Neural cell (in vitro differentiated cells): Measurements from ENCODE around the gene NCKAP5. TPM values are rescaled to one million over a fixed set of nuclear protein-coding genes. Genes with fewer than 3 reads are reported as not detected.

ENCODE experiments used
- H2AFZ ChIP-seq: fragments of 200-600, 300-800 bp; sonication (generic), shearing (Covaris generic); 2 replicates; pipeline ENCODE4 v1.6.0; 2014; ENCODE audit warnings: low read depth, mild to moderate bottlenecking, antibody characterized with exemption, low read length, moderate library complexity
- H3F3A ChIP-seq: fragments of 200-600 bp; shearing (Covaris generic); 2 replicates; pipeline ENCODE4 v1.6.1; 2016; ENCODE audit warnings: mild to moderate bottlenecking, moderate library complexity, mixed read lengths, antibody characterized with exemption, low read length; ENCODE audit not compliant: insufficient read depth, poor library complexity, severe bottlenecking
- H3K27ac ChIP-seq: fragments of 200-600, 300-800 bp; sonication (generic), shearing (Covaris generic); 2 replicates; pipeline ENCODE4 v1.5.1; 2014; ENCODE audit warnings: mild to moderate bottlenecking, low read length, moderate library complexity
- H3K27me3 ChIP-seq: fragments of 300-800, 200-600 bp; sonication (generic), shearing (Covaris generic); 2 replicates; pipeline ENCODE4 v1.6.0; 2014; ENCODE audit warnings: mild to moderate bottlenecking, low read depth, low read length, moderate library complexity; ENCODE audit not compliant: insufficient read depth
- H3K36me3 ChIP-seq: fragments of 300-800, 200-600 bp; sonication (generic), shearing (Covaris generic); 2 replicates; pipeline ENCODE4 v1.5.1; 2014; ENCODE audit warnings: mild to moderate bottlenecking, antibody characterized with exemption, low read length, moderate library complexity; ENCODE audit not compliant: insufficient read depth
- H3K4me2 ChIP-seq: fragments of 300-800, 200-600 bp; sonication (generic), shearing (Covaris generic); 2 replicates; pipeline ENCODE4 v1.6.0; 2014; ENCODE audit warnings: mild to moderate bottlenecking, low read length
- H3K4me3 ChIP-seq: fragments of 300-800, 200-600 bp; sonication (generic), shearing (Covaris generic); 2 replicates; pipeline ENCODE4 v1.5.1; 2014; ENCODE audit warnings: mild to moderate bottlenecking, low read length, moderate library complexity
- H3K79me2 ChIP-seq: fragments of 200-600 bp; shearing (Covaris generic); replicated peaks from 2 replicates; pipeline ENCODE4 v1.6.0; 2014; ENCODE audit warnings: mild to moderate bottlenecking, low read length, moderate library complexity; ENCODE audit not compliant: insufficient read depth
- H3K9ac ChIP-seq: fragments of 300-800, 200-600 bp; sonication (generic), shearing (Covaris generic); 2 replicates; pipeline ENCODE4 v1.6.1; 2016; ENCODE audit warnings: mild to moderate bottlenecking, low read length, mixed read lengths
- H3K9me2 ChIP-seq: fragments of 200-600 bp; shearing (Covaris generic); 2 replicates; pipeline ENCODE4 v1.6.1; 2016; ENCODE audit warnings: mild to moderate bottlenecking, low read length, mixed read lengths; ENCODE audit not compliant: insufficient read depth
- H3K9me3 ChIP-seq: fragments of 200-600, 300-800 bp; sonication (generic), shearing (Covaris generic); 2 replicates; pipeline ENCODE4 v1.6.1; 2016; ENCODE audit warnings: mild to moderate bottlenecking, mixed run types, low read length, moderate library complexity, mixed read lengths
- H4K20me1 ChIP-seq: fragments of 200-600 bp; shearing (Covaris generic); 2 replicates; pipeline ENCODE4 v1.6.1; 2016; ENCODE audit warnings: mild to moderate bottlenecking, mixed run types; ENCODE audit not compliant: insufficient read depth
- EP300 ChIP-seq: fragments of 450-650 bp; conservative IDR thresholded peaks from 2 replicates; pipeline ENCODE4 v1.6.1; 2014; ENCODE audit warnings: antibody characterized with exemption, mild to moderate bottlenecking, moderate library complexity; ENCODE audit not compliant: poor library complexity, severe bottlenecking
- EZH2 ChIP-seq: fragments of 200-600, 300-800 bp; shearing (Covaris generic), sonication (generic); IDR thresholded peaks from 2 replicates; pipeline ENCODE4 v1.6.1; 2014; ENCODE audit warnings: antibody characterized with exemption, low read length, borderline replicate concordance, mild to moderate bottlenecking; ENCODE audit not compliant: insufficient read depth, poor library complexity, severe bottlenecking
- MXI1 ChIP-seq: fragments of 450-650 bp; conservative IDR thresholded peaks from 2 replicates; pipeline ENCODE4 v1.6.1; 2014; ENCODE audit warnings: antibody characterized with exemption, mild to moderate bottlenecking; ENCODE audit not compliant: poor library complexity, severe bottlenecking
- POLR2AphosphoS5 ChIP-seq: IDR thresholded peaks from 2 replicates; pipeline ENCODE4 v1.6.1; 2012
- RAD21 ChIP-seq: fragments of 450-650 bp; conservative IDR thresholded peaks from 2 replicates; pipeline ENCODE4 v1.6.1; 2014; ENCODE audit warnings: antibody characterized with exemption, mild to moderate bottlenecking, moderate library complexity
- SMC3 ChIP-seq: fragments of 450-650 bp; conservative IDR thresholded peaks from 2 replicates; pipeline ENCODE4 v1.6.1; 2014; ENCODE audit warnings: antibody characterized with exemption, mild to moderate bottlenecking, moderate library complexity; ENCODE audit not compliant: poor library complexity
- TAF1 ChIP-seq: IDR thresholded peaks from 2 replicates; pipeline ENCODE4 v1.6.1; 2012; ENCODE audit warnings: low read depth
- polyA plus RNA-seq: library from polyadenylated mRNA; depleted of rRNA; stranded (reverse); fragments of >200 nt; gene quantifications from 2 replicates; pipeline ENCODE4 v1.2.3, GENCODE V29; 2014
- TF ChIP-seq, protein P1 (sequence below): IDR thresholded peaks from 2 replicates; pipeline ENCODE4 v1.6.1; 2012; ENCODE audit warnings: borderline replicate concordance
- TF ChIP-seq, protein P2 (sequence below): fragments of 450-650 bp; IDR thresholded peaks from 2 replicates; pipeline ENCODE4 v1.5.1; 2014; ENCODE audit warnings: antibody characterized with exemption, mild to moderate bottlenecking, moderate library complexity; ENCODE audit not compliant: poor library complexity, severe bottlenecking

The NCKAP5 gene
- polyA plus RNA-seq, 1 donor from 2014 or later: 2.4 TPM

DNA sequence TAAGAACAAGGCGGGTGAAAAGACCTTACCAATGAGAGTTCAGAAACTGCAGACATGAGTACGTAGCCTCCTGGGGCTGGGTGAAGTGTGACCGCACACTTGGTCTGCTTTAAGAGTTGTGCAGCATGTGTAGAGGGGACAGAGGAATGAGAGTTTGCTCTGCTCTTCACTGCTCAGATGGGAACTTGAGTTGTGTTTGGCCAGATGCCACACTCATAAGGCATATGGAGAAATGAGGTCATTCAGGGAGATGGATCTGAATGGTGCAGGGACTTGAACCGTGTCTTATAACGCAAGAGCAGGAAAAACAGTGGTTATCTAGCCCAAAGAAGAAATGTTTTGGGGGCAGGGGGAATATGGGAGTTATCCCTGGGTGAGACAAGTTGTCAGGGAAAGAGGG lies 624.4 kb downstream of the NCKAP5 start:
- no peak overlapping the region for H3K9ac ChIP-seq
- H3K9me2 ChIP-seq: no peaks in the 10 kb centered on the region
- no peak overlapping the region for H3K27ac ChIP-seq
- TF ChIP-seq POLR2AphosphoS5: no peak
- TF ChIP-seq, protein P1, sequence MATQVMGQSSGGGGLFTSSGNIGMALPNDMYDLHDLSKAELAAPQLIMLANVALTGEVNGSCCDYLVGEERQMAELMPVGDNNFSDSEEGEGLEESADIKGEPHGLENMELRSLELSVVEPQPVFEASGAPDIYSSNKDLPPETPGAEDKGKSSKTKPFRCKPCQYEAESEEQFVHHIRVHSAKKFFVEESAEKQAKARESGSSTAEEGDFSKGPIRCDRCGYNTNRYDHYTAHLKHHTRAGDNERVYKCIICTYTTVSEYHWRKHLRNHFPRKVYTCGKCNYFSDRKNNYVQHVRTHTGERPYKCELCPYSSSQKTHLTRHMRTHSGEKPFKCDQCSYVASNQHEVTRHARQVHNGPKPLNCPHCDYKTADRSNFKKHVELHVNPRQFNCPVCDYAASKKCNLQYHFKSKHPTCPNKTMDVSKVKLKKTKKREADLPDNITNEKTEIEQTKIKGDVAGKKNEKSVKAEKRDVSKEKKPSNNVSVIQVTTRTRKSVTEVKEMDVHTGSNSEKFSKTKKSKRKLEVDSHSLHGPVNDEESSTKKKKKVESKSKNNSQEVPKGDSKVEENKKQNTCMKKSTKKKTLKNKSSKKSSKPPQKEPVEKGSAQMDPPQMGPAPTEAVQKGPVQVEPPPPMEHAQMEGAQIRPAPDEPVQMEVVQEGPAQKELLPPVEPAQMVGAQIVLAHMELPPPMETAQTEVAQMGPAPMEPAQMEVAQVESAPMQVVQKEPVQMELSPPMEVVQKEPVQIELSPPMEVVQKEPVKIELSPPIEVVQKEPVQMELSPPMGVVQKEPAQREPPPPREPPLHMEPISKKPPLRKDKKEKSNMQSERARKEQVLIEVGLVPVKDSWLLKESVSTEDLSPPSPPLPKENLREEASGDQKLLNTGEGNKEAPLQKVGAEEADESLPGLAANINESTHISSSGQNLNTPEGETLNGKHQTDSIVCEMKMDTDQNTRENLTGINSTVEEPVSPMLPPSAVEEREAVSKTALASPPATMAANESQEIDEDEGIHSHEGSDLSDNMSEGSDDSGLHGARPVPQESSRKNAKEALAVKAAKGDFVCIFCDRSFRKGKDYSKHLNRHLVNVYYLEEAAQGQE: no peak
- TF ChIP-seq, protein P2, sequence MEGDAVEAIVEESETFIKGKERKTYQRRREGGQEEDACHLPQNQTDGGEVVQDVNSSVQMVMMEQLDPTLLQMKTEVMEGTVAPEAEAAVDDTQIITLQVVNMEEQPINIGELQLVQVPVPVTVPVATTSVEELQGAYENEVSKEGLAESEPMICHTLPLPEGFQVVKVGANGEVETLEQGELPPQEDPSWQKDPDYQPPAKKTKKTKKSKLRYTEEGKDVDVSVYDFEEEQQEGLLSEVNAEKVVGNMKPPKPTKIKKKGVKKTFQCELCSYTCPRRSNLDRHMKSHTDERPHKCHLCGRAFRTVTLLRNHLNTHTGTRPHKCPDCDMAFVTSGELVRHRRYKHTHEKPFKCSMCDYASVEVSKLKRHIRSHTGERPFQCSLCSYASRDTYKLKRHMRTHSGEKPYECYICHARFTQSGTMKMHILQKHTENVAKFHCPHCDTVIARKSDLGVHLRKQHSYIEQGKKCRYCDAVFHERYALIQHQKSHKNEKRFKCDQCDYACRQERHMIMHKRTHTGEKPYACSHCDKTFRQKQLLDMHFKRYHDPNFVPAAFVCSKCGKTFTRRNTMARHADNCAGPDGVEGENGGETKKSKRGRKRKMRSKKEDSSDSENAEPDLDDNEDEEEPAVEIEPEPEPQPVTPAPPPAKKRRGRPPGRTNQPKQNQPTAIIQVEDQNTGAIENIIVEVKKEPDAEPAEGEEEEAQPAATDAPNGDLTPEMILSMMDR: no peak
- TF ChIP-seq EP300: no peak
- TF ChIP-seq TAF1: no peak
- no peak for TF ChIP-seq EZH2
- TF ChIP-seq RAD21: no peak
- no peak for TF ChIP-seq MXI1
- TF ChIP-seq SMC3: no peak
- no peak overlapping the region for H3K4me3 ChIP-seq
- no peak overlapping the region for H3K4me2 ChIP-seq
- no peaks in the 10 kb centered on the region for H3K9me3 ChIP-seq
- H3K36me3 ChIP-seq: no peaks in the 10 kb centered on the region
- H3K27me3 ChIP-seq: no peaks in the 10 kb centered on the region
- H2AFZ ChIP-seq: no peak overlapping the region
- no peaks in the 10 kb centered on the region for H3F3A ChIP-seq
- H4K20me1 ChIP-seq: no peaks in the 10 kb centered on the region
- H3K79me2 ChIP-seq: no peaks in the 10 kb centered on the region

DNA sequence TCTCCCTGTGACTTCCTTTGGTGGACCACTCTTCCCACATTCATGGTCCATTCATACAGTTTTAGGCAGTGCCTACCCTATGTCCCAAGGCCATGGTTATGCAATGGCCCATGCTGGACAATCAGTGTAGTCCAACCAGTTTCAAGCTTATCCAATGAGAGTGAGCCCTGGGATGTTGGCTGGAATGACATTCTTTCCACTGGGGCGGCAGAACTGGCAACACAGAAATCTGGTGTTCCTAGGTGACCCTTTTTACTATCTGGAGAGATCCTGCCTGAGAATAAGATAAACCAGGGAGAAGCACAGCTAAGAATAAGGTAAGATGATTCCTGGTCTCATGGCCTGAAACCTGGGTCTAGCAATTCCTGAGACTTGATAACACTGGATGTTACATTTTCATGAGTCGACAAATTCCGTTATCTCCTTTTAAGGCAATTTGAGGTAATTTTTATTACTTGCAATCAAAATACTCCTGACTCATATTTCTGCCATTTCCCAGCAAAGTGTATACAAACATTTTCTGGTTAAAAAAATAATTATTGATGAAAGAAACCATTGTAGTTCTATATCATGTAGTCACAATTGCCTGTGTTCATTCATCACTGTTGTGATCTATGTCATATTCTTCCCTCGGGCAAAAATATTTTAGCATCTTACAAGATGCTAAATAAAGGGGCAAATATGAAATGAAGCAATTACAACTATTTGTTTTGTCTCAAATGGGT lies 626.8 kb downstream of the NCKAP5 start:
- Histone ChIP-seq H3K4me2 (no peak overlapping the region), H2AFZ (no peak overlapping the region), H3K79me2 (no peaks in the 10 kb centered on the region), H3F3A (no peaks in the 10 kb centered on the region), H3K9me3 (no peaks in the 10 kb centered on the region), H3K36me3 (no peaks in the 10 kb centered on the region), H3K27me3 (no peaks in the 10 kb centered on the region), H4K20me1 (no peaks in the 10 kb centered on the region), H3K9me2 (no peaks in the 10 kb centered on the region), H3K9ac (no peak overlapping the region), H3K4me3 (no peak overlapping the region), H3K27ac (no peak overlapping the region)
- TF ChIP-seq TAF1 (no peak), SMC3 (no peak), POLR2AphosphoS5 (no peak), RAD21 (no peak), EP300 (no peak), EZH2 (no peak), MXI1 (no peak)
- TF ChIP-seq, protein P2: no peak
- TF ChIP-seq, protein P1: no peak
